ENCODE data around the gene DLG1. TPM values are rescaled to one million over a fixed set of nuclear protein-coding genes. Genes with fewer than 3 reads are reported as not detected.

Gene DLG1
- total RNA-seq (2022; extraction: Qiagen RNA extraction): 11.8 to 20.3 TPM (median 16.4 TPM) in 5 replicates

DNA sequence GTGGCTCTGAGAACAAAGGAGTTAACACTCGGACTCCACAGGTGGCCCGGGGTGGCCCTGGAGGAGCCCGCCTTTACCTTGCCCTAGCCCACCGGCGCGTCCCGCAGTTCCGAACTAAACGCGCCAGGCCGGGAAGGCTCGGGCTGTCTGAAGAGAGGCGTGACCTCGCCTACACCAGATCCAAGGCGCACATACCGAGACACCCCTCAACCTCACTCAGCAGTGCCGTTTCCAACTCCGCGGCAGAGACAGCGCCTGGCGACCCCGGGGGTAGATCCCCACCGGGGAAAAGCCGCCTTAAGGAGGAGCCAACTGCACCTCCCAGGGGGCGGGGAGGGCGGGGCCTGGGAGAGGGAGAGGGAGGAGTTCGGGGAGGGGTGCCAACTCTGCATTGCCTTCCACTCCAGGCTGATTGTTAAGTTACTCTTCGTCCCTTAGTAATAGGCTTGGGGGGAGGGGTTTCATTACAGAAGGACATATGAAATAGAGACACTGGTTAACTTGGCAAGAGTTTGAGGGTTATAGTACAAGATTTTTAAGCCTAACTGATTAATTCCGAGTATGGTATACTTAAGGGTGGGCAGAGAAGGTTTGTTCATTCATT is at the start of gene DLG1:
TSS of gene DLG1 (minus strand) at position 272 of the 604 bp plus-strand sequence. CDS start 1,408 bp downstream, outside the sequence.

DNA sequence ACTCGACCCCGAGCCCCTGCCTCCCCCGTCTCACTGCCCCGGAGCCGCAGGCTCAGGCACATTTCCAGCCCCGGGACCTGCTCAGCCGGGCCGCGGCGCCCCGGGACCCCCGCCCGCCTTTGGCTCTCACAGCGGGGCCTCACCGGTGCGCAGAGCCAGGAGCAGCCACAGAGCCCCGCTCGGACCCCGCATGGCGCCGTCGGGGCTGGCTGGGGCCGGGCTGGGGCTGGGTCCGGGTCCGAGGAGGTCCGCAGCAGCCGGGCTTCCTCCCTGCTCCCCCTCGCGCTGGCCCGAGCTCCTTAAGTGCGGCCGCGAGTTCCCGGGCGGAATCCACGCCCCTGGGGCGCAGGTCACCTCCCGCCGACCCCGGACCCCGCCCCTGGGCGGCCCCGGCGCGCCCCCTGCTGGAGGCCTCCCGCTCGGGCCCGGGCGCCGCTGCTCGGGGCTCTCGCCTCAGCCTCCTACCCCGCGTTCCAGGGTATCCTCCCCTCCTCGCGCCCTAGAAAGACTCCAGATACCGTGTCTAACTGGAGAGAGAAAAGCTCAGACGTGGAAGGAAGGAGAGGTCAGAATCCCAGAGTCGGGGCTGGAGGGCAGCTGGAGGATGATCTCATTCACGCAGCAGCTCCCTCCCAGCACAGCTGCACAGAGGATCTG is 268.8 kb downstream of the DLG1 start, which contains the start of gene MELTF:
TSS of gene MELTF (minus strand) at position 307 of the 657 bp plus-strand sequence. CDS start at position 192, 115 bp downstream.

All from A549 treated with Mapracorat at 1 μM for 4 hours (cell line).